ENCODE data around the gene RBM26.
A peak's percentile ranks its signal among the peaks of the same experiment; 100 is the strongest.

Gene RBM26

DNA sequence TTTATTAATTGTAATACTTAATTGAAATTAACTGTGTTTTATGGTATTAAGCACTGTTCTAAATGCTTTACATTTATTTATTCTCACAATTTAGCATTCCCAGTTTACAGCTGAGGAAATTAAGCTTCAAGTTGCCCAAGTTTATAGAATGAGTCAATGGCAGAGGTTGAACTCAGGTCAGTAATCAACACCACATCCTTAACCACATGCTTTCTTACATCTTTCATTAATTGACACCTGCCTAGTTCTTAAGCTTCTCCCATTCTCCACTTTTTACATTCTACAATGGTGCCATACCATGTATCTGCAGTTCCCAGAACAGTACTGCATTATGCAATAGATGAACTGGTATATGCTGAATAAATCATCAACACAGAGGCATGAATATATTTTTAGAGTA, 11.7 kb upstream of the RBM26 start:
- no peak for DNase-seq

DNA sequence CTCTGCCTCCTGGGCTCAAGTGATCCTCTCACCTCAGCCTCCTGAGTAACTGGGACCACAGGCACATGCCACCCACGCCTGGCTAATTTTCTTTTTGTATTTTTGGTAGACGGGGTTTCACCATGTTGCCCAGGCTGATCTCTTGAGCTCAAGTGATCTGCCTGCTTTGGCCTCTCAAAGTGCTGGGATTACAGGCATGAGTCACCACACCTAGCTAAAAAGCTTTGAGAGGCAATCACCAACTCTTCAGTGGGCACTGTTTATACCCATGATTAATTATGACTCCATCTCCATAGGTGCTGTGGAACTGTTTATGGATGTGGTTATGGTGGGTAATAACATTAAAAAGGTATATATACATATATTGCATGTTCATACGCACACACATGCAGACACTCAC, 7.5 kb upstream of the RBM26 start:
- DNase-seq, result no peak

DNA sequence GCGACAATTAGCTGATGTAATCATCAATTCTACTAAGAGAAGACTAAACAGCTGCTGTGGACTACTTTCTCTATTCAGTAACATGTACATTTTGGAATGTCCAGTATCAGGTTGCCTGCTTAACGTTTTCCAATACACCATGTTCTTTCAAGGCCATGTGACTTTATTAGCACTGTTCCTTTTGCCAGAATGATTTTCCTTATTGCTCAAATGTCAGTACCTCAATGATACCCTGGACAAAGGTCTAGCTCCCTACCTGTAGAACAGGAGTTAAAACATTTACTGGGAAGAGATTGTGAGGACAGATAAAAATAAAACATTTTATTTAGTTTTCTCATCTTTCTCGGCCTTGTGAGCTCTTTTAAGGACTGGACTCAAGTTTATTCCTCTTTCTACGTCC, 3.8 kb upstream of the RBM26 start:
- no peak for DNase-seq

DNA sequence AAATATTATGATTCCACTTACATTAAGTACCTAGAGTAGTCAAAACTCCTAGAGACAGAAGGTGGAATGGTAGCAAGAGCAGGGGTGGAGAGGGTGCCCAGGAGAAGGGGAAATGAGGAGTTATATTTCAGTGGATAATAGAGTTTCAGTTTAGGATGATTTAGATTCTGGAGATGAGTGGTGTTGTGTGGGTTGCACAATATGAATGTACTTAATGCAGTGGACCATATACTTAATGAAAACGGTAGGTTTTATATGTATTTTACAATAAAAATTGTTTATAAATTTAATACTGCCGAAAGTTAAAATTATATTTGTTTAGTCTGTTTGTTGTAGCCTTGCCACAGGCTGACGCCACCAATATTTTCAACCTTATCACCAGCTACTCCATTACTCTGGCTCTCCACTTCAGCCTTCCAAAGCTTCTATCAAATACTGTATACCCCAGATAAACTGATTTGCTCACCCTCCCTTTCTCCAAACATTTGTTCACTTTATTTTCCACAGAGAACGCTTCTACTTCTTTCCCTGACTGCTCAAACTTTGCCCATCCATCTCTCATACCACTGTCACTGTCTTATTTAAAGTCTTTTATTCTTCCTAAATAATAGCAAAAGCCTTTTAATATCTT, 1.4 kb upstream of the RBM26 start:
- no peak for DNase-seq

- no peak for DNase-seq
Observed at GRCh38 chr13:79406597-79406908, 498 bp upstream of the RBM26 start.

DNA sequence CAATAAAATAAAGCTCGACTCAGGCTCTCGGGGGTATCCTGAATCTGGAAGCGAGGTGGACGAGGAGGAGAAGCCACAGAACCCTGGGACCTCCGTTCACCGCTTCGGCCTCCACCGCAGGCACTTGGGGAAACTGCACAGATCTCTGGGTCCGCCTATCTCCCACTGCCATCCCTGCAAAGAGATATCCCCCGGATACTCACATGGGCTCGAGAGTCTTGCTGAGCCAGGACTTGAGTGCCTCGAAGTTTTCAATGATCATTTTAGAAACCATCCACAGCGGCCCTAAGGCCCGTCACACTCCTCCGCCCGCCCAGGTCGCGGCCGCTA, 589 bp downstream of the RBM26 start:
- DNase-seq, result no peak

DNA sequence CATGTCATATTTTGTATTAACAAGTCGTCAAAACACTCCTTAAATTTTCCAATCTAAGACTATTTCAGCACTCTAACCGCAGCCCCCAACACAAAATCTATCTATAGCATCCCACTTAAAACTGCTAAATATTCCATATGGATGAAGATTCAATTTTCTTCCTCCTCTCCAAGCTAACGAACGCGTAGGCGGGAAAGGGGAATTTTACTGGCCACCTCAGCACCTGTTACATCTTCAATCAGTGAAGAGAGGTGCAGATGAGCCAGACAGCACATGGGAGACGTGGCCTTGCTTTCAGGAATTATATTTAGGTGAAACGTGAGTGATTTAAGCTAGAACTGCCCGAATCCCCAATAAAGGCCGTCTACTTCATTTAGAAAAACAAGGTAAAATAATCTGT, 1.1 kb downstream of the RBM26 start:
- DNase-seq, result peak; percentile 21

- DNase-seq, result no peak
Observed at GRCh38 chr13:79404361-79404760, 1.7 kb downstream of the RBM26 start.

- no peak for DNase-seq
Observed at GRCh38 chr13:79403113-79403512, 2.9 kb downstream of the RBM26 start.

GRCh38 chr13:79402679-79403078, 3.4 kb downstream of the RBM26 start:
- no peak for DNase-seq

GRCh38 chr13:79402074-79402635, 3.9 kb downstream of the RBM26 start:
- DNase-seq, result no peak

DNA sequence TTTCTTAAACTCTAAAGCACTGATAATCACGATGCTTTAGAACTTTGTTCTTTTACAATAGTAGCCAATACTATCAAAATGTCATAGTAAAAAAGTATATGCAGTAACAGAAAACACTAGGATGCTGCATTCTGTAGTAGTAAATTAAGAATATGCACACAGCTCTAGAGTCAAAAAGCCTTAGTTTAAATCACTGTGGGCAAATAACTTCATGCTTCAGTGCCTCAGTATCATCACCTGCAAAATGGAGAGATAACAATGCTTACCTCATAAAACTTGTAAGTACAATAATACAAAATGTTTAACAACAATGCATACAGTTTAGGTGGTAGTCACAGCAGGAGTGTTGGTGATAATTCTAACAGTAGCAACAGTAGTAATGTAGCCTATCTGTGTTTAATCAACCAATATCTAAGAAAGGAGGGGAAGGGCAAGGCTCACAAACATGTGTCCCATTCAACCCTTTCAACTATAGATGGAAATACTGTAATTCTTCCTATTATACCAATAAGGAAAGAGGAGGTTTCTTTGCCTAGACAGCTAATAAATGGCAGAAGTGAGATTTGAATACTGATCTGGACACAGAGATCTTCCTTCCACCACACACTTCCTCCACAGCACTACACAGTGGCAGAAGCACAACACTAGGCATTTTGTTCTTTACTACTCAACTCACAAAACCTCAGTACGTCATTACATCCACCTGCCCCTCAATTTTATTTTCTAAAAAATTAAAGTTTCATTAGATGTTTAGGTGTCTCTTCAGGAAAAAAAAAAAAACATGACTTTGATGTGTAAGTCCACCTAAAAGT, 4.6 kb downstream of the RBM26 start:
- no peak for DNase-seq

DNA sequence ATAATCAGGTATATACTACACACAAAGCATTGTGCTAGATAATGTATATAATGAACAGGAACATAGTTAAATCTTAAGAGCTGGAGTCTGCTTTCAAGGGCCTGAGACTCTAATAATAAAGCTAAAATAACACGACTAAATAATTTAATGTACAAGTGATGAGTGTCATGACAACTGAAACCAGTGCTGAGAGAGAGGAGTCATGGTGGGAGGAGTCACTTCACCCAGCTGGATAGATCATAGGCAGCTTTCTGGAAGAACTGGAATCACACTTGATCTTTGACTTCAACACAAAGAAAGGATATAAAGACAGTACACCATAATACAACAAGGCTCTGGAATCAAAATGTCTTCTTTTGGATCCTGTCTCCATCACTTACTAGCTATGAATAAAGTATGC, 7.1 kb downstream of the RBM26 start:
- no peak for DNase-seq

DNA sequence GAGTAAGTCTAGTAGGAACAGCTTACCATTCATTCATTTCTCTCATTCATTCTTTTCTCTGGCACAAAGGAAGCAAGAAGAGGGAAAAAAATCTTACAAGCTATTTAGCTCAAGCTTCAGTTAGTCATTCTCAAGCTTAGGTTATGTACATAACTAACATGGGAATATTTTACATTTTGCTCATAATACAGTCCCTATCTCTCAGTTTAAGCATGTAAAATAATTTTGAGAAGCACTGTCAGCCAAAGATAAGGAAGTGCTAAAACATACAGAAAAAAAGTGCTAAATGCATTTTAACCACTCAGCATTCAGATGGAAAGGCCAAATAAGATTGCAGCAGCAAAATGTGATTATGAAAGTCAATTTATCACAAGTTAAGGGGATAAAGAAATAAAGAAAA, 7.9 kb downstream of the RBM26 start:
- DNase-seq, result no peak

DNA sequence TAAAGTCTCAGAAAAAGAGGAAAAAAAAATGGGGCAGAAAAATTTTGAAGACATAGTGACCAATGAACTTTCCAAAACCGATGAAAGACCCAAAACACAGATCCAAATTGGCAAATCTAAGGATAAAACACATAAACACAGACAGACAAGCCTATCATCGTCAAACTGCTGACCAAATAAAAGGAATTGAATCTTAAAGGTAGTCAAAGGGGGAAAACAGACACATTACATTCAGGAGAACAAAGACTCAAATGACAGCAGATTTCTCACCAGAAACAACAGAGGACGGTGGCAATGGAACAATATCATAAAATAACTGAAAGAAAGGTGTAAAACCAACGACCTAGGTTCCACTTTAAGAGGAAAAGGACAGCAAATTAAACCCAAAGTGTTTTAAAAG, 10.2 kb downstream of the RBM26 start:
- no peak for DNase-seq

DNA sequence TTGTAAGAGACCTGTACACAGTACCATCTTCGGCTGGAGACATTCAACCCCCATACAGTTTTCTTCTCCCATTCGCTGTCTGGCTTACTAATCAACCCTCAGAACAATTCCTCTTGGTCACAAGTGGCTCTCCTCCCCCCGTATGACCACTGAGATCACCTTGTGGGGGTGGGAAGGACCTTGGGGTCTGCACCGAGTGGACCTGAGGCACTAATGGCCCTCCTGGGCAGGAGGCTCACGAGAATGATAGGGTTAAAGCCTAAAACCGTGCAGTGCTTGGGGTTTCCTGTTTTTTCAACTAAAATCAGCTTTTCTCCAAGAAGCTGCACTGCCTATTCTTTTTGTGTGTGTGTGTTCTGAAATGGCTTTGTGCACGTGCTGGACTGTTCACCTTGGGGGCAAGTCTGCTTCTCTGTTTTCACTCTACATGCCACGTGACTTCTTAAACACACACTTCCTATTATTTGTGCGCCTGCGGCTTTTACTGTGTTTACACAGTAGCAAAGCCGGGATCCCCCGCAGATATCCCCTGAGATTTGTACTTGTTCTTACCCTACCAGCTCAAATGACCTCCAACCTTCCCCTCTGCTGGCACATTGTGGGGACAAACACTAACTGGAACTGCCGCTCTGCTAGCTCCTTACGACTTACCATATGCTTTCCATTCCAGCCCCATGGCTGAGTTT, 12.3 kb downstream of the RBM26 start:
- no peak for DNase-seq

DNA sequence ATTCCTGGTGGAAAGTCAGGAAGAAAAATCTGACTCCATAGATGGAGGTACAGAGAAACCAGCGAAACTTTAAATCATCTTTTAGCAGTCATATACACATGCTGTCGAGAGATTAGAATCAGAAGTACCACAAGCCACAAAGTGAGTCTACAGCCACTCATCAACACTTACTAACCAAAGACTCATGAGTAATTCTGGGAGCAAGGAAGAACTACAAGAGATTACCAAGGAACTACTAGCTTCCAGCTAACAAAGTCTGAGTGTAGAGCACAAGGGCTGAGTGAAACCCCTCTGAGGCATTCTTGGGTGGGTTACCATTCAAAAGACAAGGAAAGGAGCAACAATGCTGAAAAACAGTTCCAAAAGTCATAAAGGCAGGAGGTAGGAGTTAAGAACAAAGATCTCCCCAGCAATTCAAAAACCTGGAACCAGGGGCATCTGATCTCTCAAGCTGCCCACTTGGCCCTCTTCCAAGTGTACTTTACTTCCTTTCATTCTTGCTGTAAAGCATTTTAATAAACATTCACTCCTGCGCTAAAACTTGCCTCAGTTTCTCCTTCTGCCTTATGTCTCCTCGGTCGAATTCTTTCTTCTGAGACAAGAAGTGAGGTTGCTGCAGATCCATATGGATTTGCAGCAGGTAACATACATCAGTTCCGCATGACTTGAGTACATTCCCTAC, 13.0 kb downstream of the RBM26 start:
- DNase-seq, result no peak

DNA sequence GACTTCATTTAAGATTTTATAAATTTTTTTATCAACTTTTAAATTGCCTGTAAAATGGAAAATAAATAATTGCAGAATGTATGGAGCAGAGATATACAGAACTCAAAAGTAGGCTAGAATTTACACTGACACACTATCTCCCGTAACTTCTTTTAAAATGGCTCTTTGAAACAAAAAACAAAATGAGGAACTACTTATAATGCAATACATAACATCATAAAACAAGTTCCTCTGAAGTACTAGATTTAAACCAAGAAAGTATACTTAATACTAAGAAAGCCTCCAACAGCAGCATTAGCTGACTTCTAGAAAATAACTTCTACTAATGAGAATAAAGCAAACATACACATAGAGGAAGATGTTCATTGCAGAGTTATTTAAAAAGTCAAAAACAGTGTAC, 17.0 kb downstream of the RBM26 start:
- DNase-seq, result no peak

DNA sequence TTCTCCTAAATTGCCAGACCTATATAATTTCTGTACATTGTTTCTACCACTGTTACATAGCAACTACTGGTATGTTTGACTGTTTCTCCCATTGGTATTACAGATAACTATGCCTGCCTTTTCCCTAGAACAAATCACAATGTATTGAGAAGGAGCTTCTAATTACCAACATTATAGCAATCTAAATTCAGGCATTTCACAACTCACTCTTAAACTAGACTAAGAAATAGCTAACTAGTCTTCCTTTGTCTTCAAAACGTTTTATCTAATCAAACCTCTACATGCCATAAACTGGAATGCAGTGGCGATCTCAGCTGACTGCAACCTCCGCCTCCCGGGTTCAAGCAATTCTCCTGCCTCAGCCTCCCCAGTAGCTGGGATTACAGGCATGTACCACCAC, 18.2 kb downstream of the RBM26 start:
- DNase-seq, result no peak

GRCh38 chr13:79386125-79386826, 19.8 kb downstream of the RBM26 start:
- no peak for DNase-seq

- no peak for DNase-seq
Observed at GRCh38 chr13:79385694-79386093, 20.4 kb downstream of the RBM26 start.

DNA sequence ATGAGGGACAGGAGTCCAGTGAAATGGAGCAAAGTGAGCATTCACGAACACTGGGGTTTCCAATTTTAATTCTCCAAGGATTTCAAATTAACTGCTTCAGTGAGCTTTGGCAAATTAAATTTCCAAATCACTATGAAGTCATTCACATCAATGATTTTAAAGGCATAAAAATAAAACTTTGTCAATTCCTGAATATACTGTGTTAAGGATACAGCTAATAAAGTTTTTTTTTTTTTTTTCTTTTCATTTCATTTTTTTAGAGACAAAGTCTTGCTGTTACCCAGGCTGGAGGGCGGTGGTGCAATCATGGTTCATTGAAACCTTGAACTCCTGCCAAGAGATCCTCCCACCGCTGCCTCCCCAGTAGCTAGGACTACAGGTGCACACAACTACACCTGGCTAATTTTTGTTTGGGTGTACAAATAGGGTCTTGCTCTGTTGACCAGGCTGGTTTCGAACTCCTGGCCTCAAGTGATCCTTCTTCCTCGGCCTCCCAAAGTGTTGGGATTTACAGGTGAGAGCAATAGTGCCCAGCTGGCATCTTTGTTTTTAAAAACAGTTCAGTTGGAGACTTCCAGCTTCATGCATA, 21.9 kb downstream of the RBM26 start:
- DNase-seq, result no peak

Data from stimulated activated CD4-positive, alpha-beta T cell treated with anti-CD3 and anti-CD28 coated beads, Interleukin-4, amount 100 ng/mL, for 1 hour (primary cell).